SK-N-MC (cell line): Measurements from ENCODE around the gene UNCX.

ENCODE experiments used
- EZH2 ChIP-seq: fragments of 200-600 bp; sonication (generic); IDR thresholded peaks from one replicate; pipeline ENCODE4 v1.6.1; 2017; ENCODE audit warnings: antibody characterized with exemption
- FOXP2 ChIP-seq: optimal IDR thresholded peaks from 2 replicates; pipeline ENCODE3; 2011; ENCODE audit warnings: mild to moderate bottlenecking, moderate library complexity; ENCODE audit not compliant: insufficient read depth; ENCODE audit errors: extremely low read length, control extremely low read depth
- POLR2AphosphoS5 ChIP-seq: IDR thresholded peaks from 2 replicates; pipeline ENCODE4 v1.6.1; 2012; ENCODE audit warnings: mild to moderate bottlenecking, low read depth, low read length, borderline replicate concordance

- no peak for TF ChIP-seq EZH2
- TF ChIP-seq POLR2AphosphoS5, result no peak
- no peak for TF ChIP-seq FOXP2
Observed at GRCh38 chr7:1220000-1220726, 12.5 kb upstream of the UNCX start.
